GM19452 (cell line): Measurements from ENCODE around the gene MKNK1.
"Not testable (repeated sequence)": the region's sequence is repeated elsewhere in the genome, so short reads cannot be mapped to it uniquely, and the experiment has no call there.

Source experiments
- ATAC-seq: cut with Tn5 transposase; IDR thresholded peaks from one replicate; pipeline ENCODE4 v1.9.1; 2021; ENCODE audit not compliant: unreplicated experiment

The MKNK1 gene

GRCh38 chr1:46603858-46604549 is at the start of gene MKNK1:
Gene MKNK1, minus strand, starts transcription at chr1:46604268. Its CDS starts 20,941 bp downstream, at chr1:46583327.
- ATAC-seq, result peak; percentile 97

GRCh38 chr1:46653405-46653958 is 49.4 kb upstream of the MKNK1 start:
- ATAC-seq, result no peak

GRCh38 chr1:46652321-46653100 is 48.4 kb upstream of the MKNK1 start:
- ATAC-seq, result no peak

GRCh38 chr1:46651152-46651551 is 47.1 kb upstream of the MKNK1 start:
- not testable (repeated sequence) for ATAC-seq

GRCh38 chr1:46650491-46650890 is 46.4 kb upstream of the MKNK1 start:
- ATAC-seq, result no peak

- no peak for ATAC-seq
Measured at GRCh38 chr1:46649764-46650163, 45.7 kb upstream of the MKNK1 start.

GRCh38 chr1:46647611-46648010 is 43.5 kb upstream of the MKNK1 start:
- no peak for ATAC-seq

- ATAC-seq, result no peak
Measured at GRCh38 chr1:46646844-46647243, 42.8 kb upstream of the MKNK1 start.

GRCh38 chr1:46646331-46646730 is 42.3 kb upstream of the MKNK1 start:
- ATAC-seq, result no peak

GRCh38 chr1:46645815-46646214 is 41.7 kb upstream of the MKNK1 start:
- no peak for ATAC-seq

GRCh38 chr1:46643368-46643775 is 39.3 kb upstream of the MKNK1 start:
- ATAC-seq, result no peak

GRCh38 chr1:46642115-46642680 is 38.1 kb upstream of the MKNK1 start:
- ATAC-seq, result no peak

GRCh38 chr1:46639547-46639946 is 35.5 kb upstream of the MKNK1 start:
- ATAC-seq, result no peak

GRCh38 chr1:46638921-46639320 is 34.9 kb upstream of the MKNK1 start:
- no peak for ATAC-seq

- ATAC-seq, result no peak
Measured at GRCh38 chr1:46637444-46638083, 33.5 kb upstream of the MKNK1 start.

GRCh38 chr1:46635205-46635604 is 31.1 kb upstream of the MKNK1 start:
- ATAC-seq, result no peak

GRCh38 chr1:46630719-46631118 is 26.7 kb upstream of the MKNK1 start:
- ATAC-seq, result no peak

- ATAC-seq, result no peak
Measured at GRCh38 chr1:46623743-46624644, 19.9 kb upstream of the MKNK1 start.

- no peak for ATAC-seq
Measured at GRCh38 chr1:46622344-46622743, 18.3 kb upstream of the MKNK1 start.

- ATAC-seq, result no peak
Measured at GRCh38 chr1:46621930-46622329, 17.9 kb upstream of the MKNK1 start.
